ENCODE measurements around the gene FAM193B.

GRCh38 chr5:177479774-177480173, 74.6 kb downstream of the FAM193B start:
- TF ChIP-seq, protein P1, sequence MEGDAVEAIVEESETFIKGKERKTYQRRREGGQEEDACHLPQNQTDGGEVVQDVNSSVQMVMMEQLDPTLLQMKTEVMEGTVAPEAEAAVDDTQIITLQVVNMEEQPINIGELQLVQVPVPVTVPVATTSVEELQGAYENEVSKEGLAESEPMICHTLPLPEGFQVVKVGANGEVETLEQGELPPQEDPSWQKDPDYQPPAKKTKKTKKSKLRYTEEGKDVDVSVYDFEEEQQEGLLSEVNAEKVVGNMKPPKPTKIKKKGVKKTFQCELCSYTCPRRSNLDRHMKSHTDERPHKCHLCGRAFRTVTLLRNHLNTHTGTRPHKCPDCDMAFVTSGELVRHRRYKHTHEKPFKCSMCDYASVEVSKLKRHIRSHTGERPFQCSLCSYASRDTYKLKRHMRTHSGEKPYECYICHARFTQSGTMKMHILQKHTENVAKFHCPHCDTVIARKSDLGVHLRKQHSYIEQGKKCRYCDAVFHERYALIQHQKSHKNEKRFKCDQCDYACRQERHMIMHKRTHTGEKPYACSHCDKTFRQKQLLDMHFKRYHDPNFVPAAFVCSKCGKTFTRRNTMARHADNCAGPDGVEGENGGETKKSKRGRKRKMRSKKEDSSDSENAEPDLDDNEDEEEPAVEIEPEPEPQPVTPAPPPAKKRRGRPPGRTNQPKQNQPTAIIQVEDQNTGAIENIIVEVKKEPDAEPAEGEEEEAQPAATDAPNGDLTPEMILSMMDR (IDR thresholded peaks at IDR 0.05), result no peak
- no peak for TF ChIP-seq POLR2AphosphoS5 (IDR thresholded peaks at IDR 0.05; ENCODE audit: low read depth, low read length)
- TF ChIP-seq, protein P2, sequence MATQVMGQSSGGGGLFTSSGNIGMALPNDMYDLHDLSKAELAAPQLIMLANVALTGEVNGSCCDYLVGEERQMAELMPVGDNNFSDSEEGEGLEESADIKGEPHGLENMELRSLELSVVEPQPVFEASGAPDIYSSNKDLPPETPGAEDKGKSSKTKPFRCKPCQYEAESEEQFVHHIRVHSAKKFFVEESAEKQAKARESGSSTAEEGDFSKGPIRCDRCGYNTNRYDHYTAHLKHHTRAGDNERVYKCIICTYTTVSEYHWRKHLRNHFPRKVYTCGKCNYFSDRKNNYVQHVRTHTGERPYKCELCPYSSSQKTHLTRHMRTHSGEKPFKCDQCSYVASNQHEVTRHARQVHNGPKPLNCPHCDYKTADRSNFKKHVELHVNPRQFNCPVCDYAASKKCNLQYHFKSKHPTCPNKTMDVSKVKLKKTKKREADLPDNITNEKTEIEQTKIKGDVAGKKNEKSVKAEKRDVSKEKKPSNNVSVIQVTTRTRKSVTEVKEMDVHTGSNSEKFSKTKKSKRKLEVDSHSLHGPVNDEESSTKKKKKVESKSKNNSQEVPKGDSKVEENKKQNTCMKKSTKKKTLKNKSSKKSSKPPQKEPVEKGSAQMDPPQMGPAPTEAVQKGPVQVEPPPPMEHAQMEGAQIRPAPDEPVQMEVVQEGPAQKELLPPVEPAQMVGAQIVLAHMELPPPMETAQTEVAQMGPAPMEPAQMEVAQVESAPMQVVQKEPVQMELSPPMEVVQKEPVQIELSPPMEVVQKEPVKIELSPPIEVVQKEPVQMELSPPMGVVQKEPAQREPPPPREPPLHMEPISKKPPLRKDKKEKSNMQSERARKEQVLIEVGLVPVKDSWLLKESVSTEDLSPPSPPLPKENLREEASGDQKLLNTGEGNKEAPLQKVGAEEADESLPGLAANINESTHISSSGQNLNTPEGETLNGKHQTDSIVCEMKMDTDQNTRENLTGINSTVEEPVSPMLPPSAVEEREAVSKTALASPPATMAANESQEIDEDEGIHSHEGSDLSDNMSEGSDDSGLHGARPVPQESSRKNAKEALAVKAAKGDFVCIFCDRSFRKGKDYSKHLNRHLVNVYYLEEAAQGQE (IDR thresholded peaks at IDR 0.05; ENCODE audit: insufficient read depth in 1 of 2, low read depth in 2 of 2, low read length in 1 of 2), result no peak

All from Panc1 (cell line).